ENCODE measurements around the gene VWC2.

GRCh38 chr7:49817279-49817678 lies 43.8 kb downstream of the VWC2 start:
- TF ChIP-seq ZNF8 (CRISPR knock-in tag; IDR thresholded peaks at IDR 0.05) = no peak
- TF ChIP-seq, protein P1, sequence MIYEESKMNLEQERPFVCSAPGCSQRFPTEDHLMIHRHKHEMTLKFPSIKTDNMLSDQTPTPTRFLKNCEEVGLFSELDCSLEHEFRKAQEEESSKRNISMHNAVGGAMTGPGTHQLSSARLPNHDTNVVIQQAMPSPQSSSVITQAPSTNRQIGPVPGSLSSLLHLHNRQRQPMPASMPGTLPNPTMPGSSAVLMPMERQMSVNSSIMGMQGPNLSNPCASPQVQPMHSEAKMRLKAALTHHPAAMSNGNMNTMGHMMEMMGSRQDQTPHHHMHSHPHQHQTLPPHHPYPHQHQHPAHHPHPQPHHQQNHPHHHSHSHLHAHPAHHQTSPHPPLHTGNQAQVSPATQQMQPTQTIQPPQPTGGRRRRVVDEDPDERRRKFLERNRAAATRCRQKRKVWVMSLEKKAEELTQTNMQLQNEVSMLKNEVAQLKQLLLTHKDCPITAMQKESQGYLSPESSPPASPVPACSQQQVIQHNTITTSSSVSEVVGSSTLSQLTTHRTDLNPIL (CRISPR knock-in tag; IDR thresholded peaks at IDR 0.05; ENCODE audit: low read depth) = no peak
- TF ChIP-seq PPARA (CRISPR knock-in tag; IDR thresholded peaks at IDR 0.05; ENCODE audit: borderline replicate concordance) = no peak
- TF ChIP-seq, protein P2, sequence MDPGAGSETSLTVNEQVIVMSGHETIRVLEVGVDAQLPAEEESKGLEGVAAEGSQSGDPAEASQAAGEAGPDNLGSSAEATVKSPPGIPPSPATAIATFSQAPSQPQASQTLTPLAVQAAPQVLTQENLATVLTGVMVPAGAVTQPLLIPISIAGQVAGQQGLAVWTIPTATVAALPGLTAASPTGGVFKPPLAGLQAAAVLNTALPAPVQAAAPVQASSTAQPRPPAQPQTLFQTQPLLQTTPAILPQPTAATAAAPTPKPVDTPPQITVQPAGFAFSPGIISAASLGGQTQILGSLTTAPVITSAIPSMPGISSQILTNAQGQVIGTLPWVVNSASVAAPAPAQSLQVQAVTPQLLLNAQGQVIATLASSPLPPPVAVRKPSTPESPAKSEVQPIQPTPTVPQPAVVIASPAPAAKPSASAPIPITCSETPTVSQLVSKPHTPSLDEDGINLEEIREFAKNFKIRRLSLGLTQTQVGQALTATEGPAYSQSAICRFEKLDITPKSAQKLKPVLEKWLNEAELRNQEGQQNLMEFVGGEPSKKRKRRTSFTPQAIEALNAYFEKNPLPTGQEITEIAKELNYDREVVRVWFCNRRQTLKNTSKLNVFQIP (CRISPR knock-in tag; IDR thresholded peaks at IDR 0.05; ENCODE audit: borderline replicate concordance, low read depth) = no peak
- TF ChIP-seq TCF4 (CRISPR knock-in tag; IDR thresholded peaks at IDR 0.05; ENCODE audit: borderline replicate concordance) = no peak
- TF ChIP-seq ESRRG (CRISPR knock-in tag; IDR thresholded peaks at IDR 0.05) = no peak
- TF ChIP-seq, protein P3, sequence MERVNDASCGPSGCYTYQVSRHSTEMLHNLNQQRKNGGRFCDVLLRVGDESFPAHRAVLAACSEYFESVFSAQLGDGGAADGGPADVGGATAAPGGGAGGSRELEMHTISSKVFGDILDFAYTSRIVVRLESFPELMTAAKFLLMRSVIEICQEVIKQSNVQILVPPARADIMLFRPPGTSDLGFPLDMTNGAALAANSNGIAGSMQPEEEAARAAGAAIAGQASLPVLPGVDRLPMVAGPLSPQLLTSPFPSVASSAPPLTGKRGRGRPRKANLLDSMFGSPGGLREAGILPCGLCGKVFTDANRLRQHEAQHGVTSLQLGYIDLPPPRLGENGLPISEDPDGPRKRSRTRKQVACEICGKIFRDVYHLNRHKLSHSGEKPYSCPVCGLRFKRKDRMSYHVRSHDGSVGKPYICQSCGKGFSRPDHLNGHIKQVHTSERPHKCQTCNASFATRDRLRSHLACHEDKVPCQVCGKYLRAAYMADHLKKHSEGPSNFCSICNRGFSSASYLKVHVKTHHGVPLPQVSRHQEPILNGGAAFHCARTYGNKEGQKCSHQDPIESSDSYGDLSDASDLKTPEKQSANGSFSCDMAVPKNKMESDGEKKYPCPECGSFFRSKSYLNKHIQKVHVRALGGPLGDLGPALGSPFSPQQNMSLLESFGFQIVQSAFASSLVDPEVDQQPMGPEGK (CRISPR knock-in tag; IDR thresholded peaks at IDR 0.05; ENCODE audit: borderline replicate concordance) = no peak

Measured in SK-N-SH treated with all-trans-retinoic acid at 6 μM for 48 hours (cell line).